Erythroblast (primary cell): ENCODE data around the gene DUSP10.

Experiments
- GATA1 ChIP-seq: IDR thresholded peaks from 2 replicates; pipeline ENCODE4 v1.6.1; 2011; ENCODE audit warnings: low read depth, mild to moderate bottlenecking, control low read depth, low read length, moderate library complexity
- POLR2A ChIP-seq: IDR thresholded peaks from 2 replicates; pipeline ENCODE4 v1.6.1; 2011; ENCODE audit warnings: mild to moderate bottlenecking, low read length

DNA sequence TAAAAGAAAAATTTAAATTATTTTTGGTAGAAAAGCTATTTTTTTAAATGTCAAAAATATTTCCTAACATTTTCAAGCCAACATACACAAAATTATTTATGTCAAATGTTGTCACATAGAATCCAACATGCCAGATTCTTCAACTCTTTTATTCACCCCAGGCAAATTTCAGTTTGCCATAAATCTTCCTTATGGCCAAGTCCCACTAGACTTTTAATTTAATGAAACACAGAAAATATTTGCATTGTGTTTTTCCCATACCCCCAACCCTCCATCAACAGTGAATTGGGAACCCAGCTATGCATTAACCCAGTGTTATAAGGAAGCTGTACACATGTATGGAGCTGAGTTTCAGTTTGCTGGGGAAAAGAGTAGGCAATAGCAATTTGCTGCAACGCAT is 41.4 kb downstream of the DUSP10 start:
- TF ChIP-seq POLR2A: no peak
- TF ChIP-seq GATA1: no peak
